Choroid plexus epithelial cell (primary cell): ENCODE results near the gene LBH.
"Not testable (repeated sequence)": the region's sequence is repeated elsewhere in the genome, so short reads cannot be mapped to it uniquely, and the experiment has no call there.

Experiments used
- DNase-seq: peaks from one replicate; pipeline ENCODE4 v3.0.0-alpha.2; 2010; ENCODE audit warnings: low read depth
- H3K4me3 ChIP-seq: 2 replicates; pipeline ENCODE4 v1.5.1; 2011; ENCODE audit warnings: low read depth, mild to moderate bottlenecking, control low read depth, low read length, moderate library complexity
- CTCF ChIP-seq: conservative IDR thresholded peaks from 2 replicates; pipeline ENCODE4 v1.5.1; 2011; ENCODE audit warnings: low read depth, mild to moderate bottlenecking, control low read depth, inconsistent platforms, low read length, moderate library complexity

The LBH gene

DNA sequence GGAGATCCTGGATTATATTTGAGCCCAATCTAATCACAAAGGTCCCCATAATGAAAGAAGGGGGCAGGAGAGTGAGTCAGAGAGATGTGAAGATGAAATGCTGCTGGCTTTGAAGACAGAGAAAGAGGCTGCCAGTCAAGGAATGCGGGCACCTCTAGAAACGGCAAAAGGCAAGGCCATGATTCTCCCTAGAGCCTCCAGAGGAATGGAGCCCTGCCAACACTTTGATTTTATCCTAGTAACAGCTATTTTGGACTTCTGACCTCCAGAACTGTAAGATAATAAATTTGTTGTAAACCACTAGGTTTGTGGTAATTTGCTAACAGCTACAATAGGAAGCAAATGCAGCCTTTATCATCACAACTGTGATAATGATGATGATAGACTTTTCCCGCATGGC, 32.9 kb downstream of the LBH start:
- H3K4me3 ChIP-seq = no peak overlapping the region
- no peak for DNase-seq
- no peak for TF ChIP-seq CTCF

- TF ChIP-seq CTCF = no peak
- peak; percentile 39 for DNase-seq
- no peak overlapping the region for H3K4me3 ChIP-seq
Observed at GRCh38 chr2:30265052-30266015, 34.0 kb downstream of the LBH start.

GRCh38 chr2:30266051-30266621, 34.8 kb downstream of the LBH start:
- peak; percentile 13 for DNase-seq
- no peak overlapping the region for H3K4me3 ChIP-seq

GRCh38 chr2:30266705-30267104, 35.4 kb downstream of the LBH start:
- H3K4me3 ChIP-seq = no peak overlapping the region
- DNase-seq = no peak
- TF ChIP-seq CTCF = no peak

More at GRCh38 chr2:30266051-30266621, 34.8 kb downstream of the LBH start:
- no peak for TF ChIP-seq CTCF

GRCh38 chr2:30267161-30267975, 36.0 kb downstream of the LBH start:
- DNase-seq = no peak
- TF ChIP-seq CTCF = no peak
- no peak overlapping the region for H3K4me3 ChIP-seq

DNA sequence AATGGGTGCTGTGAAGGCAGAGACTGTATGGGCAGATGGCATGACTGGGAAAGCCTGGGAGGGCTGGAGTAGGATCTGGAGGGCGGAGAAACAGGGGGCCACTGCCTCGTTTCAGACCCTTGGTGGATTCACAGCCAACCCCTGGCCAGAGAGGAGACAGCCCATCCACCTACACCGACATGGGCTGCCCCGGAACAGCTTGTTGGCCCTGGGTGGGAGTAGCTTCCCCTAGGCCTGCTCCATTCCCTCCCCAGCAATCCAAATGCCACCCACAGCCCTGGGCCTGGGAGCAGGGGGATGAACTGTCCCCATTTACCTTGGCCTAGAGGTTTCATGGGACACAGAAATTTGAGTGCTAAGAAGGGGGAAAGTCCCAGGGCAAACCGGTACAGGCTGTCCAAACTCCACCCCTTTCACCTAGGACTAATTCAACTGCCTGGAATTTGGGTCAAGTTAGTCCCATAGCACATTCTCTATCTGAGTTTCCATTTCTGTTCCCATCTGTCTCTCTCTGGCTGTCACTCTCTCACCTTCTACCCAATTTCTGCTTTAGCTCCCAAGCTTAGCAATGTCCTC, 37.0 kb downstream of the LBH start:
- no peak overlapping the region for H3K4me3 ChIP-seq
- no peak for DNase-seq
- no peak for TF ChIP-seq CTCF

GRCh38 chr2:30269114-30269770, 37.9 kb downstream of the LBH start:
- not testable (repeated sequence) for DNase-seq, H3K4me3 ChIP-seq
